GM19452 (cell line): Measurements from ENCODE around the gene WRNIP1.

Experiments
- ATAC-seq: cut with Tn5 transposase; IDR thresholded peaks from one replicate; pipeline ENCODE4 v1.9.1; 2021; ENCODE audit not compliant: unreplicated experiment

Gene WRNIP1

DNA sequence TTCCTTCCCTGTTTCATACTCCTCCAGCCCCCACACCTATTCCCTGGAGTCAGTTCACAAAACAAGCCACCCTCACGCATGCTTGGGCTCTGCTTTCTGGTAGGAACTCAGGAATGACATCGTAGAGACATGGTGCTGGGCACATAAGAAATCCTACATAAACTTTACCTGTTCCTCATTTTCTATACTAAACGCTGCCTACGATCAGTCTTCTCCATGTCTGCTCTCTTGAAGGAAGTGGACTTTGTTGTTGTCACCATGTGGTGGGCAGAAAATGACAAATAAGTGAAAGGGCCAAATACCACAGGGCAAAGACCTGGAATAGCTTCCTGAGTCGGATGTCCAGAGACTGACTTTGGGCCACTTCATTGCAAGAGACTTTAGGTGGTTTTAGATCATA, 24.6 kb upstream of the WRNIP1 start:
- ATAC-seq: no peak

DNA sequence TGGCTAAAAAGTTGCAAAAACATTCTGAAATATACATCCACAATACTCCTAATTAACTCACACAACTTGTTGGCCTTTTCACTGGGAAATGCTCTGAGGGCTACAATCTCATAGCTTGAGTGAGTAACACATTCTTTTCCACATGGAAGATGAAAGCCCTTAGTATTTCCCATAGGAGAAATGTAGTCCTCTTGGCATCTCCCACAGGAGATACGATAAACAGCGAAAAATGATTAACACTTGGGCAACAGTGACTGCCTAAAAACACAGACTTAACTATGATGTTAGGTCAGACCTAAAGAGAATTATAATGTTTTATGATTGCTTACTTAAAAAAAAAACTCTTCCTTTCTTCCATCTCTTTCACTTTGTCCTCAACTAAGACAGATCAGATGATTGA, 23.4 kb upstream of the WRNIP1 start:
- no peak for ATAC-seq

DNA sequence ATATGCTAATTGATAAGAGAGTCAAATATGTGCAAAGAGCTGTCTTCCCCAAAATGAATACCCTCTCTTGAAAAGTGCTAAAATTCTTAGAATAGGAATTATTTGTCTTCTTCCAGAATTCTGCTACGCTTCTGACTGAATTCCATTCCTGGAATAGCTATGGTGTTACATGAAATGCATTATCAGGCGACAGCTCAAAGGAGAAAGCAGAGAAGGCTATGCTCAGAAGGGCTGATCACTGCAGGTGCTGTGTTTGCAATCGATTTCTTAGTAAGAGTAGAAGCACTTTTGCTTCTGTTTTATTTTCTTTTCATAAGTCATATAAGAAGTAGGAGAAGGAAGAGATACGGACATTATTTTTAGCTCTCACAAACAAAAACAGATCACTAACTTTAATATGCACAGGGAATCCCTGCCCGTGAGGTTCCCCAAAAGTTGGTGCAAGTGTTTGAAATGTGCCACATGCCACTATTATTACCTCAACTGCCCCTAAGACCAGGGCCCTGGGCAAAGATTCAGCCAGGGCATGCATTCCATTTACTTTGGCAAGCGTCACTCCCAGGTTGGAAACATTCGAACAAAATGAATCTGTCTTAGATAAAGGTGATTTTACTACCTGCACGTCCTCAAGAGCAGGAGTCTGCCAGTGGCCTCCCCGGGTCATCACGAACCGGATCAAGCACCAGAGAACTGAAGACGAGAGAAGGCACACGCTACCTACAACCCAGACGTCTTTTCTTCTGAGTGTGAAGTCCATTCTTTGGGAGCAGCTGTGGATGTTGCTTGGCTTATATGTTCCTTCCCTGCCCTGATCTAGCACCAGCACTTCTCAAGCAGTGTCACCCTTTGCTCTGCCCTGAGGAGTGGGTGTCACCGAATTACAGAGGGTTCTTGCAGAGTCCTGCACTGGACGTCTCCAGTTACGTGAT, 21.6 kb upstream of the WRNIP1 start:
- ATAC-seq: no peak

DNA sequence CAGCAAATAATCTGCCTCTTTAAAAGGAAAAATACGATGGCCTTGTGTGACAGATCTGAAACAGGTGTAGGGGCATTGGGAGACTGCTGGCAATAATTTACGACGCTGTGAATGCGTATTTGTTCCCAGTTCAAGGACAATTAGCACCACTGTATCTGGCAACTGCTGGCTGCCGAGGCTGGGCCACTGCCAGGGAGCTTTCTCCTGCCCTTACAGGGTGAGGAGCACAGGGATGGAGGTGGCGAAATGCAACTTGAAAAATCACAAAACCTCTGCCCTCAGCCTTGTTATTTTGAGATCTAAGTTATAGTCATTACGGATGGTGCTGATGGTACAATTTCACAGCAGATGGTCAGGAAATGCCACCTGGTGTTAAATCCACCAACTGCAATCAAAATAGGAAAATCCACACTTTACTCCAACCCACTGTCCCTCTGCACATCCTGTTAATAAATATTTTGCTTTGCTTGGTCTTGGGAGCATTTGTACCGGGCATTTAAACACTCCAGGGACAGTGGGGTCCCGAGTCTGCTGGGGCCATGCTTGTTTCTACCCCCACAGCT, 20.9 kb upstream of the WRNIP1 start:
- ATAC-seq: no peak

DNA sequence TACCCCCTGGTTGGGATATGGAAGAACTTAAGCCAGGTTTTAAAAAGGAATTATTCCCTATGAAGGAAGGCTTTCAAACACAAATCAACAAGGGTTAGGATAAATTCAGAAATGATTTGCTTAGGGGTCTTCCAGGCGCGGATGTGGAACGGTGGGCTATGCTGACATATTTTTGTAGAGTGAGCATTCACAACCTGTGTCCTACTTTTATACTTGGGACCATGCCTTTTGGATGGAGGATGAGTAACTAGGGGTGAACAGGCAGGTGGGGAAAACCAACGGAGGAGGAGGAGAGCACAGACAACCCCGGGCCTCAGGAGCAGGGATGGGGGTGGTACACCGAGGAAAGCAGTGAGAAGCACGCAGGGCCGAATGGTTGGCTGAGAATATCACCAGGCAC, 20.4 kb upstream of the WRNIP1 start:
- ATAC-seq: no peak

DNA sequence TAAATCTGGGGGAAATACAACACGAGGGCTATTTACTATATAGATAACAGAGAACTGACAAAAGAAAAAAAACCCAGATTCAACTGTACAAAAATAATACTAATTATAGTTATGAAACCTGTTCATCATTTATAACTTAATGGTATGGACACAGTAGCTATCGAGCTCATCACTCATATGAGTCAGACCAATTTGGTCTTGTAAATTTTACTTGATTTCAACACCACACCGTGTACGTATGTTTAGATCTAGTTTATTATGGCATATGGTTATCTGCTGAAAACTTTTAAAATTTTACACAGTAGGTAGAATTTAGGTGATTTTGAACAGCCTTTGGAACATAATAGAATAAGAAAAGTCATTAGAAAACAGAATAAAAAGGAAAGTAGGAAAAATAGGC, 19.9 kb upstream of the WRNIP1 start:
- ATAC-seq: no peak

DNA sequence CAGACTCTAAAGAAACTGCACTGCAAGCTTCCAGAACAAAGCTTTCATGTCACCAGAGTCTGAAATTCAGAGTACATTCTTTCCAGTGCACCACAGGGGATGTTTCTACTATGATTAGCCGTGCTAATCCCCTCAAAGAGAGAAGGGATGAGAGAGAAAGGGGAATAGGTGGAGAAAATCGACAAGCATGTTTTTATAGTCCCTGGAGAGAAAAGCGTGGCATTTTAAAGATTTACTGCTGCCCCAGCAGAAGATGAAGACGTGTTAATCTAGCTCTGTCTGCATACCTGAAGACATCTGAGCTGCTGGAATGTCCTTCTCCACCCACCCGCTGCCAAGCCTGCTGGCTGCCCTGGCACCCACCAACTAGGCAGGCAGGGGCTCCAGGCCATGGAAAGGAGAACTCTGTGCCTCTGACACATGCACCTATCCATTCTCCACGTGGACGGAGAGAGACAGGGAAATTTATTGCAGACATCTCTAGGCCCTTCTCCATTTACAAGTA, 18.6 kb upstream of the WRNIP1 start:
- no peak for ATAC-seq

DNA sequence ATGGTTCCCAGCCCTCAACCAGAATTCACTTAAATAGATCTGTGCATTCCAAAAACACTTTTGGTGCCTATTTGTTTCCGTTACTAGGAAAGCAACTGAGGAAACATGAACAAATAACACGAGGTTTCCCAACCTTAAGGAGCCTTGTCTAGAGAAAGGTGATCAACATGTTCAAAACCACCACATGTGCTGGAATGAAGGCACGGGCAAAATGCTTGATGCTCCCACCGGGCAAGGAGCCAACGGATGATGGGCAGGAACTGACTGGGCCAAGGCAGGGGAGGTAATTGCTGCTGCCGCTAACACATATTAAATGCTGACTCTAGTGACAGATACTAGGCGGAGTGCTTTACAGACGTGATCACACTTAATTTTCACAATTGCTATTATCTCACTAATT, 17.0 kb upstream of the WRNIP1 start:
- no peak for ATAC-seq

DNA sequence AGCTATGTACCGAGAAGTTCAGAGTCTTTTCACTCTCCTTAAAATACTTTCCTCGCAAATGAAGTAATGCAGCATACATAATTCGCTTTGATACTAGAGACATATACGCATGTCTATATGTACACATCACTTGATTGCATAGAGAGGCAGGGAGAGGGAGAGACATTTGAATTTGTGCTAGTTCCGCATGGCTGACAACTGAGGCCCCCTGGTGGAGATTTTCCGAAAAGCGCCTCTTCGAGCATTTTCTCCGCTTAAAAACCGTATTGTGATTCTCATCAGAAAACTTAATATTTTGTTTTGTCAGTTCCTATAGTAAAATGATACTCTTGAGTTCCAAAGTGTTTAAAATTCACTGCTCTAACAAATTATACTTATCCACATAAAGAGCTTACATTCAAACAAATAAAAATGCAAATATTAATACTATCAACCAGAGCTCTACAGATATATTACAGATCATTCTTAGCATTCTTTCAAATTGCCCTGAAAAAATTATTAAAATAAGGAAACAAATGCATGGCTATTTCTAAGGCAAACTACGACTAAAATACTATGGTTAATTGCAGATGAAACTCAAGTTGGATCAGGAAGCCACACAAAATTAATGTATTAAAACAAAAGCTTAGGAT, 15.1 kb upstream of the WRNIP1 start:
- ATAC-seq: no peak

DNA sequence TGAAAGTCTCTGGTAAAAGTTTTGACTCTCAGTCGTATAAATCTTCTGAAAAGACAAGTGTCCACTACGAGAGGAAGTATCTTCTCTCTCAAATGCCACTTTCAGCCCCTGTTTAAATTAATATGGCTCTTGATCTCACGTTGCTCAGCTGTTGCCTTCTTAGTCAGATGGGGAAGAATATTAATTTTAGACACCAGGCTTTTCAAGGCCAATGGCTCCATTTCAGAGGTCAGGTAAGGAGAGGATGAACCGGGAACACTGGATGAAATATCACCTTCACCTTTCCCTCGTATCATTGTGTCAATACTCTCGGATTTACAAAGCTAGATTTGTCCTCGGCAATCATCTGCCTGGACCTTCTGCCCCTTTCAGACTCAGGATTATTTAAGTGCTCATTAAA, 14.4 kb upstream of the WRNIP1 start, which contains the start of gene MYLK4:
TSS of gene MYLK4 (minus strand) at position 91 of the 400 bp plus-strand sequence. CDS start 1,628 bp downstream, outside the sequence.
- ATAC-seq: no peak

DNA sequence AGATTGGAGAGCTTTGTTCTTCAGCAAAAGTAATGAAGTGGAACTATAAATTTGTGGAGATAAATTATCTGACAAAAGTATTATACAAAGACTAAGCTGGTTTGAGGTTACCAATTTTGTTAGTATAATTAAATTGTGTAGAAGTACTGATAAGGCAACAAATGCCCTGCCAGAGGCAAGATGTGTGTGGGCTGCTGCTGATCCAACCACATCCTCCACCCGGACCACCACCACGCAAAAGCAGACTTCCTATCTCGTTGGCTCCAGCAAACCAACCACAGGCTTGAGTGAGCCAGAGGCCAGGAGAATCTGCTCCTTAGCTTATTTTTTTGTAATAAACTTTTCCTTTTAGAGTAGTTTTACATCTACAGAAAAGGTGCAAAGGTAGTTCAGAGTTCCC, 13.3 kb upstream of the WRNIP1 start:
- no peak for ATAC-seq

DNA sequence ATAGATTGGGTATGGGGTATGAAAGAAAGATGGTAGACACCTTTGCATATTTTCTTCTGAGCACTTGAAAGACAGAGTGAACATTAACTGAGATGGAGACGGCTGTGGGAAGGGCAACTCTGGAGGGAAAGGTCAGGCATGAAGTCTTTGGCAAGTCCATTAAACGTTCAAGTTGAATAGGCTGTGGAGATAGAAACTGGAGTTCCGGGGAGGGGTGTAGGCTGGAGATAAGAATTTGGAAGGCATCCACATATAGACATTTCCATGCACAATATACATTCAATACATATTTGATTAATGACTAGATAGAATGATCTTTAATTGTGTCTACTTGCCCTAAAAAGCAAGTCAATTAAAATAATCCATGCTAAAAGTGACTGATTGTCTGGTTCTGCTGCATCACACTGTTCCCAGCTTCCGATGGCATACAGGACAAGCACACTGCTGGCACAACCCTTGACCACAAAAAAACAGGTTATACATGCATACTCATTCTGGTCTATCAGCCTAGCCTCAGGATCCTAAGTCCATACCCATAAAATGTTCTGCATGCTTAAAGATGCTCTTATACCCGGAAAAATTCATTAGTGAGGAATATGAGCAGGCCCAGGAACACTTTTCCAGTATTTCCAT, 12.6 kb upstream of the WRNIP1 start:
- ATAC-seq: no peak

DNA sequence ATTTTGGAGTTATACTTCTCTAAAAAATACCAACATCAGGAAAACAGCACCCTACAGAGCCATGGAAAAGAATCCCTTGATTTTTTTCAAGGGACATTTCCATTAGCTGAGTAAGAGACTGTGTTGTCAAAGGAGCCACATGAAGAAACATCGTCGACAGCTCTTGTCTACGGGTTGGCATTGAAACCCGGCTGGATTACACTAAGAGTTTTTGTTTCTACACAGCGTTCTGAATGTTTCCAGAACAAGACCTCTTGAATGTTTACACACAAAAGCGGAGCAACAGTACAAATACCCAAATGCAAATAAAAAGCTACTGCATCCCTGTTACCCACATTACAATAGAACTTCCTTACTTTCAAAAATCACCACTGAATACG, 12.1 kb upstream of the WRNIP1 start:
- no peak for ATAC-seq

DNA sequence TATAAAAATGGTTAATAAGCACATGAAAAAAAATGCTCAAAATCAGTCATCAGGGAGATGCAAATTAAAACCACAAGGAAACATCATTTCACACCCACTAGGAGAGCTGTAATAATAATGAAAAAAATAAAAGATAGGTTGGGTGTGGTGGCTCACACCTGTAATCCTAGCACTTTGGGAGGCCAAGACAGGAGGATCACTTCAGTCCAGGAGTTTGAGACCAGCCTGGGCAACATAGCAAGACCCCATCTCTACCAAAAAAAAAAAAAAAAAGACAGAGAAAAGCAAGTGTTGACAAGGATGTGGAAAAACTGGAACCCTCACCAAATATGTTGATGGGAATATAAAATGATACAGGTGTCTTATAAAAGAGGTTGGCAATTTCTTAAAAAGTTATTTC, 11.4 kb upstream of the WRNIP1 start:
- no peak for ATAC-seq

DNA sequence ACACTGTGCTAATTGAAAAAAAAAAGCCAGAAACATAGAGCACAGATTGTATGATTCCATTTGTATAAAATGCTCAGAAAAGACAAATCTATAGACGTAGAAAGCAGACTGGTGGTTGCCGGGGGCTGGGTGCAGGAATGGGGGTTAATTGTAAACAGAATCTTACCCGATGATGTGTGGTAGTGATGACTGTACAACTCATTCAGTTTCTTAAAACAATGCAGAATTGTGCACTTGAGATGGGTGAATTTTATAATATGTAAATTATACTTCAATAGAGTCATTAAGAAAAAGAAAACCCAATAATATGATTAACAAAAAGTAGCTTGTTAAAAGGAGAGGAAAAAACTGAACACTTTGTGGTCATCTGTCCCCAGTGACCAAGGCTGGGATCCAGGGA, 10.8 kb upstream of the WRNIP1 start:
- no peak for ATAC-seq

DNA sequence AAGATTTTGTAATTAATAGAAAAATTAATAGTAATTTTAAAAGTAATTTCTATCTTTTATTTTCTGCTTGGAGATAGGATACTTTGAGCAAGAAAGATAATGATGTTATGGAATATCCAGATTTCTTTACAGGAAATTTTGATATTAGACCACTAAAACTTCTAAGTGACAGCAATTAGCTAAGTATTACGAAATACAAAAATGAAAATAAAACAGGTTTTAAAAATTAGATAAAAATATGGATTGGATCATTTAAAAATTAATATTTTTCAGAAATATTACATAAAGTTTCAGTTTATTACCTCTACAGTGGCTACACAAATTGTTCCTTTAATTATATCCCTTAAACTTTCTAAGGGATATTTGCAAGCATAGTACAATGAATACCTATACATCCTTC, 10.3 kb upstream of the WRNIP1 start:
- ATAC-seq: no peak

DNA sequence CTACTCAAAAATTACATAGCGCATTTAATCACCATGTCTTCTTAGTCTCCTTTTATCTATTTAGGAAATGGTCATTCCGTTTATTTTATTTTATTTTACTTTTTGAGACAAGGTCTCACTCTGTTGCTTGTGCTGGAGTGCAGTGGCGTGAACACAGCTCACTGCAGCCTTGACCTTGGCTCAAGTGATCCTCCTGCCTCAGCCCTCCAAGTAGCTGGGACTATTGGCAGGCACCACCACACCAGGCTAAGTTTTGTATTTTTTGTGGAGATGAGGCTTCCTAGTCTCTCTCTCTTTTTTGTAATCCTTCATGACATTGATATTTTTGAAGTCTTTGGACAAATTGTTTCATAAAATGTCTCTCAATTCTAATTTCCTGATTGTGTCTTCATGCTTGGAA, 9.7 kb upstream of the WRNIP1 start:
- ATAC-seq: no peak

DNA sequence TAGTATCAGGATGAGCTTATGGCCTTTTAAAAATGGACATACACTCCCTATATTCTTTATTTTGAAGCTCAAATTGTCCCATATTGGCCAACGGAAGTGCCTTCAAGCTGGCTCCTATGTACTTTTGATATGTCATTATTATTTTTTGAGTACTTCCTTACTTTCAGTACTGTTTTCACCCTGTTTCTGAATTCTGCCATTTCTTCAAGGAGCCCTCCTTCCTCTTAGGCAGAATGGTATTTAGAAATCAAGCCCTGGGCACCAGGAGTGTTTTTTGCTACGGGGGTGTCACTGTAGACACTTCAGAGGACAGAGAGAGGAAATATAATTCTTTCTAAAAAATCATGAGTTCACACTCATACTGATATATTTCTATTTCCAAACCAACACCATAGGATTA, 9.0 kb upstream of the WRNIP1 start:
- no peak for ATAC-seq

DNA sequence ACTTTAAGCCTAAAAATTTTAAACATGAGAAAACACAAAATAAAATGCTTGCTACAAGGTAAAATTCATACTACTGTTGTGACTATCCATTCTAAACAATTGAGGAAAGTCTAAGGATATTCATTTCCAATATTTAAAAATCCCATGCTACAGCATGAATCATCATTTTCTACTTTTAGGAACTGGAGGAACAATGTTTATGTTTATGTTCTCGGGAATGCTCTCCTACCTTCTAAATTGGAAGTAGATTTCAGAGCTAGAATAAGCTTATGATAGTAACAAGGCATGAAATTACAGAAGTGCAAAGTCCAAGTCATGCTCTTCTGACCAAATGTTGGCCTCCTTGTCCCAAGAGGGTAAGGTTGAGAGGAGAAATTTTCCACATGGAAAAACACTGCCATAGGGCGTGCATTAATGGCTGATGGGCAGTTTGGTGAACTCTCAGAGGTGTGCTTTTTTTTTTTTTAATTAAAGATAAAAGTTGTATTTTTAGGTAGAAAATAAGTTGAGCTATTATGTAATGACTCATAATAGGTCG, 8.4 kb upstream of the WRNIP1 start:
- ATAC-seq: no peak

DNA sequence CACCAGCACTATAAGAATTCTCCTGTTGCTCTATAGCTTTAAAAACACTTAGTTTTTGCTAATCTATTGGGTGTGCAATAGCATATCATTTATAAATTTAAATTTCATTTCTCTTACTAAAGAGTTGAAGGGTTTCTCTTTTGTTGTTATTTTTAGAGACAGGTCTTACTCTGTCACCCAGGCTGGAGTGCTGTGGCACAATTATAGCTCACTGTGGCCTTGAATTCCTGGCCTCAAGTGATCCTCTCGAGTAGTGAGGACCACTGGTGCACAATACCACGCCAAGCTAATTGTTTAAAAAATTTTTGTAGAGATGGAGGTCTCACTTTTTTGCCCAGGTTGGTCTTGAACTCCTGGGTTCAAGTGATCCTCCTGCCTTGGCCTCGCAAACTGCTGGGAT, 6.2 kb upstream of the WRNIP1 start:
- no peak for ATAC-seq
